K562 (cell line): ENCODE measurements around the gene LMF2. TPM values are rescaled to one million over a fixed set of nuclear protein-coding genes. Genes with fewer than 3 reads are reported as not detected.

ENCODE experiments used
- CC2D1A ChIP-seq: fragments of 450-650 bp; IDR thresholded peaks from 2 replicates; pipeline ENCODE4 v1.6.1; 2017; ENCODE audit warnings: mild to moderate bottlenecking
- ESRRB ChIP-seq: fragments of 250-450 bp; sonication (Bioruptor Pico); IDR thresholded peaks from 2 replicates; pipeline ENCODE4 v1.5.0; 2020; ENCODE audit warnings: mild to moderate bottlenecking, moderate library complexity, borderline replicate concordance
- HDAC2 ChIP-seq: fragments of 450-650 bp; IDR thresholded peaks from 2 replicates; pipeline ENCODE4 v1.6.1; 2016; ENCODE audit warnings: mild to moderate bottlenecking
- HDAC6 ChIP-seq: IDR thresholded peaks from 2 replicates; pipeline ENCODE4 v1.6.1; 2012; ENCODE audit warnings: low read depth, mild to moderate bottlenecking, control low read depth, inconsistent platforms, low read length, moderate library complexity
- KAT7 ChIP-seq: sonication (generic); formaldehyde crosslinking; IDR thresholded peaks from 2 replicates; pipeline ENCODE4 v1.8.0; 2022; ENCODE audit warnings: missing genetic modification reagents, mild to moderate bottlenecking, borderline replicate concordance
- MBD2 ChIP-seq: sonication (generic); IDR thresholded peaks from 2 replicates; pipeline ENCODE4 v1.6.1; 2016; ENCODE audit warnings: low read depth, borderline replicate concordance
- MCM3 ChIP-seq: fragments of 450-650 bp; IDR thresholded peaks from 2 replicates; pipeline ENCODE4 v1.6.1; 2016
- MIER1 ChIP-seq: fragments of 450-650 bp; IDR thresholded peaks from 2 replicates; pipeline ENCODE4 v1.6.1; 2016; ENCODE audit warnings: antibody characterized with exemption, mild to moderate bottlenecking, low read depth
- MTA2 ChIP-seq: fragments of 450-650 bp; IDR thresholded peaks from 2 replicates; pipeline ENCODE4 v1.6.1; 2016; ENCODE audit warnings: low read depth
- NCOA1 ChIP-seq: fragments of 450-650 bp; IDR thresholded peaks from 2 replicates; pipeline ENCODE4 v1.6.1; 2016; ENCODE audit warnings: low read depth
- NR2F6 ChIP-seq: fragments of 450-650 bp; formaldehyde crosslinking; IDR thresholded peaks from 2 replicates; pipeline ENCODE4 v1.4.0; 2020; ENCODE audit warnings: mild to moderate bottlenecking
- PHF8 ChIP-seq: fragments of 200-600 bp; sonication (generic); IDR thresholded peaks from 2 replicates; pipeline ENCODE4 v1.6.1; 2012; ENCODE audit warnings: mixed run types, mild to moderate bottlenecking, inconsistent platforms, low read length, moderate library complexity, borderline replicate concordance
- POLR2AphosphoS5 ChIP-seq: IDR thresholded peaks from 2 replicates; pipeline ENCODE4 v1.6.1; 2011; ENCODE audit warnings: mild to moderate bottlenecking, low read depth, low read length, moderate library complexity; ENCODE audit not compliant: control insufficient read depth, insufficient read depth
- POLR2H ChIP-seq: IDR thresholded peaks from 2 replicates; pipeline ENCODE4 v1.6.1; 2016; ENCODE audit warnings: missing genetic modification characterization, low read depth, mild to moderate bottlenecking, control low read depth, missing compliant biosample characterization, moderate library complexity
- SPI1 ChIP-seq: IDR thresholded peaks from 2 replicates; pipeline ENCODE4 v1.6.1; 2011; ENCODE audit warnings: low read depth, low read length, control low read depth, borderline replicate concordance
- TCF7 ChIP-seq: sonication (generic); IDR thresholded peaks from 2 replicates; pipeline ENCODE4 v1.6.1; 2016; ENCODE audit warnings: antibody characterized with exemption, borderline replicate concordance
- TCFL5 ChIP-seq: fragments of 250-450 bp; sonication (Bioruptor Pico); conservative IDR thresholded peaks from 2 replicates; pipeline ENCODE4 v1.6.1; 2021; ENCODE audit warnings: mild to moderate bottlenecking, moderate library complexity, matching md5 sums
- XRCC4 ChIP-seq: IDR thresholded peaks from one replicate; pipeline ENCODE4 v1.6.1; 2011; ENCODE audit not compliant: insufficient read depth, insufficient read length; ENCODE audit errors: extremely low read depth
- ZBTB17 ChIP-seq: fragments of 450-650 bp; formaldehyde crosslinking; IDR thresholded peaks from 2 replicates; pipeline ENCODE4 v1.4.0; 2020; ENCODE audit warnings: mild to moderate bottlenecking
- ZKSCAN3 ChIP-seq: fragments of 250-450 bp; sonication (Bioruptor Pico); IDR thresholded peaks from 2 replicates; pipeline ENCODE4 v1.4.0; 2020
- ZNF184 ChIP-seq: sonication (generic); formaldehyde crosslinking; IDR thresholded peaks from 2 replicates; pipeline ENCODE4 v1.5.0; 2020; ENCODE audit warnings: missing genetic modification reagents
- ZNF561 ChIP-seq: fragments of 450-650 bp; formaldehyde crosslinking; conservative IDR thresholded peaks from 2 replicates; pipeline ENCODE4 v1.4.0; 2020; ENCODE audit warnings: mild to moderate bottlenecking, moderate library complexity
- ZNF76 ChIP-seq: fragments of 250-450 bp; sonication (Bioruptor Pico); IDR thresholded peaks from 2 replicates; pipeline ENCODE4 v1.4.0; 2020; ENCODE audit warnings: mild to moderate bottlenecking, moderate library complexity, borderline replicate concordance
- polyA plus RNA-seq, 8 experiments: library from polyadenylated mRNA; depleted of rRNA in 4 of 8; stranded (reverse) in 5 of 8; unstranded in 3 of 8; fragments of >200 nt; fragmentation: Nextera tagmentation in 2 of 8; fragmentation: Illumina TruSeq in 1 of 8; extraction: Ambion mirVana in 2 of 8; extraction: Trizol in 1 of 8; gene quantifications; 2 replicates each; pipeline versions ENCODE4 v1.2.1 to v1.2.3, GENCODE V29; 2011 to 2014; ENCODE audit warnings: inconsistent platforms in 1 of 8, missing spikeins in 1 of 8
- total RNA-seq, 7 experiments: library from RNA; depleted of rRNA in 6 of 7; stranded (reverse); fragments of >200 nt in 6 of 7; fragmentation: Illumina TruSeq in 2 of 7; extraction: Trizol in 2 of 7; gene quantifications; 2 replicates each; pipeline versions ENCODE4 v1.2.1 to v1.2.3, GENCODE V29; 2011 to 2021; ENCODE audit warnings: low replicate concordance in 1 of 7
- TF ChIP-seq, protein P1 (sequence below): fragments of 250-450 bp; sonication (Bioruptor Pico); IDR thresholded peaks from 2 replicates; pipeline ENCODE4 v1.8.0; 2022; ENCODE audit warnings: moderate library complexity, mild to moderate bottlenecking, inconsistent platforms
- TF ChIP-seq, protein P2 (sequence below): fragments of 250-450 bp; sonication (Bioruptor Pico); IDR thresholded peaks from 2 replicates; pipeline ENCODE4 v1.9.0; 2021; ENCODE audit warnings: mild to moderate bottlenecking, inconsistent platforms
- TF ChIP-seq, protein P3 (sequence below): fragments of 450-650 bp; IDR thresholded peaks from 2 replicates; pipeline ENCODE4 v1.6.1; 2014; ENCODE audit warnings: low read depth, mild to moderate bottlenecking, moderate library complexity, borderline replicate concordance

The LMF2 gene
- total and polyA plus RNA-seq, 9 of the 15 experiments (the other 6 are each of a cell fraction or from before 2014, with no cell fraction given): 0.08 to 37.1 (median 7.6) TPM

DNA sequence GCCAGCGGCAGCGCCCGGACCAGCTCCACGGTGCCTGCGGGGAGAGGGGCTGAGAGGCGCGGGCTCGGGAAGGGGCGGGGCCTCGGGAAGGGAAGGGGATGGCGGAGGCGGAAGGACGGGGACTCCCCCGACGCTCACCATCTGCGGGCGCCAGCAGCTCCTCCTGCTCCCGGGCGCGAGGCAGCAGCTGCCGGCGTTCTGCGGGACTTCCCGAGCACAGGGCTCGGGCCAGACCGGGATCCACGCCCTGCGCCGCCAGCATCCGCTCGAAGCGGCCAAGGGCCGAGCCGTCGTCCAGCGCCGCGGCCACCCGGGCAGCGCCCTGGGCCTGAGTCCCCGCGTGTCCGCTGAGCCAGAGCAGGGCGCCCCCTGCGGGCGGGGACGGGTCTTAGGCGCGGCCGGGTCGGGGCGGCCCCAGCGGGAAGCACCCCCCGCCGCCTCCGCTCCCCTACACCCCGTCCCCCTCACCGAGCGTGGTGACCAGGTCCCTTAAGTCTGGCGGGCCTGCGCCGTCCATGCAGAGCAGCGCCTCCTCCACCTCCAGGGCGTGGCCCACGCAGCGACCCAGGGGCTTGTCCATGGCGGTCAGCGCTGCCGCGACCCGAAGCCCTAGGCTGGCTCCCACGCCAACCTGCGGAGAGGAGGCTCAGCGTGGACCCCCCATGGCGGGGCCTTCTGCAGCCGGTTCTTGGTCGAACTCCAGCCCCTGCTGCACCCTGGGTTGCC is 18.8 kb upstream of the LMF2 start (continued):
- TF ChIP-seq, protein P1, sequence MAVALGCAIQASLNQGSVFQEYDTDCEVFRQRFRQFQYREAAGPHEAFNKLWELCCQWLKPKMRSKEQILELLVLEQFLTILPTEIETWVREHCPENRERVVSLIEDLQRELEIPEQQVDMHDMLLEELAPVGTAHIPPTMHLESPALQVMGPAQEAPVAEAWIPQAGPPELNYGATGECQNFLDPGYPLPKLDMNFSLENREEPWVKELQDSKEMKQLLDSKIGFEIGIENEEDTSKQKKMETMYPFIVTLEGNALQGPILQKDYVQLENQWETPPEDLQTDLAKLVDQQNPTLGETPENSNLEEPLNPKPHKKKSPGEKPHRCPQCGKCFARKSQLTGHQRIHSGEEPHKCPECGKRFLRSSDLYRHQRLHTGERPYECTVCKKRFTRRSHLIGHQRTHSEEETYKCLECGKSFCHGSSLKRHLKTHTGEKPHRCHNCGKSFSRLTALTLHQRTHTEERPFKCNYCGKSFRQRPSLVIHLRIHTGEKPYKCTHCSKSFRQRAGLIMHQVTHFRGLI (CRISPR knock-in tag): no peak
- no peak for TF ChIP-seq ZKSCAN3 (CRISPR knock-in tag)
- TF ChIP-seq MCM3: no peak
- no peak for TF ChIP-seq NR2F6
- TF ChIP-seq, protein P2, sequence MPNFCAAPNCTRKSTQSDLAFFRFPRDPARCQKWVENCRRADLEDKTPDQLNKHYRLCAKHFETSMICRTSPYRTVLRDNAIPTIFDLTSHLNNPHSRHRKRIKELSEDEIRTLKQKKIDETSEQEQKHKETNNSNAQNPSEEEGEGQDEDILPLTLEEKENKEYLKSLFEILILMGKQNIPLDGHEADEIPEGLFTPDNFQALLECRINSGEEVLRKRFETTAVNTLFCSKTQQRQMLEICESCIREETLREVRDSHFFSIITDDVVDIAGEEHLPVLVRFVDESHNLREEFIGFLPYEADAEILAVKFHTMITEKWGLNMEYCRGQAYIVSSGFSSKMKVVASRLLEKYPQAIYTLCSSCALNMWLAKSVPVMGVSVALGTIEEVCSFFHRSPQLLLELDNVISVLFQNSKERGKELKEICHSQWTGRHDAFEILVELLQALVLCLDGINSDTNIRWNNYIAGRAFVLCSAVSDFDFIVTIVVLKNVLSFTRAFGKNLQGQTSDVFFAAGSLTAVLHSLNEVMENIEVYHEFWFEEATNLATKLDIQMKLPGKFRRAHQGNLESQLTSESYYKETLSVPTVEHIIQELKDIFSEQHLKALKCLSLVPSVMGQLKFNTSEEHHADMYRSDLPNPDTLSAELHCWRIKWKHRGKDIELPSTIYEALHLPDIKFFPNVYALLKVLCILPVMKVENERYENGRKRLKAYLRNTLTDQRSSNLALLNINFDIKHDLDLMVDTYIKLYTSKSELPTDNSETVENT (CRISPR knock-in tag): peak; percentile 48; the same call in 1 of the 2 replicates
- TF ChIP-seq PHF8: peak; percentile 60; the same call in 1 of the 2 replicates
- TF ChIP-seq SPI1: no peak
- no peak for TF ChIP-seq TCFL5 (CRISPR knock-in tag)
- TF ChIP-seq ESRRB (CRISPR knock-in tag): no peak
- TF ChIP-seq MTA2: no peak
- no peak for TF ChIP-seq HDAC6
- no peak for TF ChIP-seq MIER1
- no peak for TF ChIP-seq XRCC4
- TF ChIP-seq ZNF561 (CRISPR knock-in tag): no peak
- TF ChIP-seq POLR2AphosphoS5: no peak
- 0 out of 2 replicates have a peak, but pooled peaks have one; percentile 19 for TF ChIP-seq ZBTB17 (CRISPR knock-in tag)
- TF ChIP-seq NCOA1: no peak
- TF ChIP-seq ZNF184: no peak
- no peak for TF ChIP-seq HDAC2
- no peak for TF ChIP-seq TCF7
- TF ChIP-seq, protein P3, sequence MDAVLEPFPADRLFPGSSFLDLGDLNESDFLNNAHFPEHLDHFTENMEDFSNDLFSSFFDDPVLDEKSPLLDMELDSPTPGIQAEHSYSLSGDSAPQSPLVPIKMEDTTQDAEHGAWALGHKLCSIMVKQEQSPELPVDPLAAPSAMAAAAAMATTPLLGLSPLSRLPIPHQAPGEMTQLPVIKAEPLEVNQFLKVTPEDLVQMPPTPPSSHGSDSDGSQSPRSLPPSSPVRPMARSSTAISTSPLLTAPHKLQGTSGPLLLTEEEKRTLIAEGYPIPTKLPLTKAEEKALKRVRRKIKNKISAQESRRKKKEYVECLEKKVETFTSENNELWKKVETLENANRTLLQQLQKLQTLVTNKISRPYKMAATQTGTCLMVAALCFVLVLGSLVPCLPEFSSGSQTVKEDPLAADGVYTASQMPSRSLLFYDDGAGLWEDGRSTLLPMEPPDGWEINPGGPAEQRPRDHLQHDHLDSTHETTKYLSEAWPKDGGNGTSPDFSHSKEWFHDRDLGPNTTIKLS: no peak
- TF ChIP-seq ZNF76: peak; percentile 52; the same call in 1 of the 2 replicates
- TF ChIP-seq KAT7: 0 out of 2 replicates have a peak, but pooled peaks have one; percentile 63
- no peak for TF ChIP-seq MBD2
- 0 out of 2 replicates have a peak, but pooled peaks have one; percentile 7 for TF ChIP-seq POLR2H (tag)
- no peak for TF ChIP-seq CC2D1A
